Activated gamma-delta T cell treated with anti-CD3 and anti-CD28 coated beads, Interleukin-2, amount 50 U/mL, for 16 hours (primary cell): ENCODE data around the gene CCDC9.

ENCODE experiments used
- DNase-seq: peaks from one replicate; pipeline ENCODE4 v3.0.0-alpha.2; 2020; ENCODE audit warnings: low read depth

The CCDC9 gene

GRCh38 chr19:47255879-47256692 lies at the start of gene CCDC9:
CCDC9 (plus strand) TSS chr19:47256525; CDS start chr19:47258401, 1,876 bp downstream.
- peak; percentile 89 for DNase-seq

GRCh38 chr19:47209319-47210179 lies 46.8 kb upstream of the CCDC9 start:
- DNase-seq: no peak

- no peak for DNase-seq
Measured at GRCh38 chr19:47210180-47210490, 46.2 kb upstream of the CCDC9 start.

- peak; percentile 78 for DNase-seq
Measured at GRCh38 chr19:47210689-47211316, 45.5 kb upstream of the CCDC9 start.

GRCh38 chr19:47215581-47215980 lies 40.7 kb upstream of the CCDC9 start:
- no peak for DNase-seq

- no peak for DNase-seq
Measured at GRCh38 chr19:47221080-47221841, 35.1 kb upstream of the CCDC9 start.

GRCh38 chr19:47221890-47222289 lies 34.4 kb upstream of the CCDC9 start:
- DNase-seq: no peak

GRCh38 chr19:47225746-47226425 lies 30.4 kb upstream of the CCDC9 start:
- DNase-seq: peak; percentile 80

- DNase-seq: no peak
Measured at GRCh38 chr19:47226426-47227351, 29.6 kb upstream of the CCDC9 start.

- DNase-seq: no peak
Measured at GRCh38 chr19:47227352-47228167, 28.8 kb upstream of the CCDC9 start.

GRCh38 chr19:47228168-47228936 lies 28.0 kb upstream of the CCDC9 start:
- DNase-seq: peak; percentile 25

- peak; percentile 20 for DNase-seq
Measured at GRCh38 chr19:47228937-47229675, 27.2 kb upstream of the CCDC9 start.

GRCh38 chr19:47229676-47230053 lies 26.7 kb upstream of the CCDC9 start:
- no peak for DNase-seq

GRCh38 chr19:47230054-47230920 lies 26.0 kb upstream of the CCDC9 start:
- peak; percentile 82 for DNase-seq

GRCh38 chr19:47230921-47231214 lies 25.5 kb upstream of the CCDC9 start, which contains the start of gene BBC3:
BBC3 (minus strand) TSS chr19:47231199; CDS start chr19:47228431, 2,768 bp downstream.
- DNase-seq: no peak

- DNase-seq: peak; percentile 88
Measured at GRCh38 chr19:47231215-47232054, 24.9 kb upstream of the CCDC9 start.
